ENCODE data around the gene HOXA1. TPM values are rescaled to one million over a fixed set of nuclear protein-coding genes. Genes with fewer than 3 reads are reported as not detected.

Gene HOXA1
- total RNA-seq, 4 donors from 2014 or later, result 0.33 to 1.5 (median 0.60) TPM

DNA sequence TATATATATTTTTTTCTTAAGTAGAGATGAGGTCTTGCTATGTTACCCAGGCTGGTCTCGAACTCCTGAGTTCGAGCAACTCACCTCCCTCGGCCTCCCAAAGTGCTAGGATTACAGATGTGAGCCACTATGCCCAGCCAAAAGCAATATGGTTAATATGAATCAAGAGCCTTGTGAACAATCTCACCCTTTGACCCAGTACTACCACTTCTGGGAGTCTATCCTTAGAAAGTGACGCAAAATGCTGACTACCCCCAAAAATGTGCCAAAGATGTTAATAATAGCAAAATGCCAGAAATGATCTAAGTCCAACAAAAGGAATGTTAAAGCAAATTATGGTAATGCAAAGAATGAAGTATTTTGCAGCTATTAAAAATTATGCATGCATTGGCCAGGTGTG, 44.3 kb downstream of the HOXA1 start:
- TF ChIP-seq, protein P1, sequence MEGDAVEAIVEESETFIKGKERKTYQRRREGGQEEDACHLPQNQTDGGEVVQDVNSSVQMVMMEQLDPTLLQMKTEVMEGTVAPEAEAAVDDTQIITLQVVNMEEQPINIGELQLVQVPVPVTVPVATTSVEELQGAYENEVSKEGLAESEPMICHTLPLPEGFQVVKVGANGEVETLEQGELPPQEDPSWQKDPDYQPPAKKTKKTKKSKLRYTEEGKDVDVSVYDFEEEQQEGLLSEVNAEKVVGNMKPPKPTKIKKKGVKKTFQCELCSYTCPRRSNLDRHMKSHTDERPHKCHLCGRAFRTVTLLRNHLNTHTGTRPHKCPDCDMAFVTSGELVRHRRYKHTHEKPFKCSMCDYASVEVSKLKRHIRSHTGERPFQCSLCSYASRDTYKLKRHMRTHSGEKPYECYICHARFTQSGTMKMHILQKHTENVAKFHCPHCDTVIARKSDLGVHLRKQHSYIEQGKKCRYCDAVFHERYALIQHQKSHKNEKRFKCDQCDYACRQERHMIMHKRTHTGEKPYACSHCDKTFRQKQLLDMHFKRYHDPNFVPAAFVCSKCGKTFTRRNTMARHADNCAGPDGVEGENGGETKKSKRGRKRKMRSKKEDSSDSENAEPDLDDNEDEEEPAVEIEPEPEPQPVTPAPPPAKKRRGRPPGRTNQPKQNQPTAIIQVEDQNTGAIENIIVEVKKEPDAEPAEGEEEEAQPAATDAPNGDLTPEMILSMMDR (IDR thresholded peaks at IDR 0.05; ENCODE audit: low read depth), result no peak

DNA sequence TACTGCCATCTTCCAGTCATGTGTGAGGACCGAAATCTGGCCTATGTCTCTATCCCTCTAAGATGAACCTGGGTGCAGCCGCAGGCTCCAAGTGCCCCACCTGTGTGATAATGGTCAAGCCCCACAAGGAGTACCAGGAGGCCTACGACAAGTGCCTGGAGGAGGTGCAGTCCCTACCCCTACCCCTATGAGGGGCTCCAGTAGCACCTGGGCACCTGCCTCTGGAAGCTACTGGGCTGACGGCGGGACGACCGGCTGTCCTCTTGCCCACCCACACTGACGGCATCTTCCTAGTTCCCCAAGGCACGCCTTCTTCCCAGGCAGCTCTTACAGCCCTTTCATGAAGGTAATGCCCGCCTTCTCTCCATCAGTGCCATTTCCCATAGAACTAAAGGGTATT, 47.4 kb downstream of the HOXA1 start:
- TF ChIP-seq, protein P1 (IDR thresholded peaks at IDR 0.05; ENCODE audit: low read depth), result no peak

DNA sequence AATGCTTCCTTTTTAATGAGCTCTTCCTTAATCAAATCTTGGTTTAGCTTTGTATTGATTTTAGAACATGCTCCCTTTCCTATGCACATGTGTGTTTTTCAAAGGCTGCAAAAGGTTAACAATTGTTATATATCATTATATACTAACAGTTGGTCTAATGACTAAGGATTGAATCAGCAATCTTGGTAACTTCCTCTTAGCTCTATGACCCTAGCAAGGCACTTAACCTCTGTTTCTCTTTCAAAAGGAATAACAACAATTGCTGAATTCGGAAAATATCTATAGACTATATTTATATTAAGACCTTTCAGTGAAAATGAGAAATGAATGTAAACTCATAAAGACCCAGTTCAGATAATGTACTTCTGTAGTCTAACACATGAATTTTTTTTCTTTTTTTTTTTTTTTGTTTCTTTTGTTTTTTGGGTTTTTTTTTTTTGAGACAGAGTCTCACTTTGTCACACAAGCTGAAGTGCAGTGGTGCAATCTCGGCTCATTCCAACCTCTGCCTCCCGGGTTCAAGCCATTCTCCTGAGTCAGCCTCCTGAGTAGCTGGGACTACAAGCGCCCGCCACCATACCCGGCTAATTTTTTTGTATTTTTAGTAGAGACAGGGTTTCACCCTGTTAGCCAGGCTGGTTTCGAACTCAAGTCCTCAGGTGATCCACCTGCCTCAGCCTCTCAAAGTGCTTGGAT, 48.8 kb downstream of the HOXA1 start:
- TF ChIP-seq, protein P1 (IDR thresholded peaks at IDR 0.05; ENCODE audit: low read depth), result no peak

Small RNA genes within 50 kb of the gene (small RNA-seq; reads per million reads assigned to genes)
- not detected for gene RF01977

Other genes with a start within 250 kb of the HOXA1 start
- gene SKAP2, start 231.4 kb downstream of the HOXA1 start, total RNA-seq, result 10 to 100 TPM; 27.5 to 45.2 (median 31.9) TPM
- 1 to 10 TPM in 1 of 4 donors, under 1 TPM in 2, not detected in 1; 0.51 to 1.7 (median 0.88) TPM for gene HOXA2, start 6.7 kb upstream of the HOXA1 start, total RNA-seq
- gene HOXA4, start 34.8 kb upstream of the HOXA1 start, total RNA-seq, result 1 to 10 TPM in 3 of 4 donors, not detected in 1; 1.2 to 2.4 (median 1.5) TPM
- 1 to 10 TPM; 2.9 to 6.4 (median 4.7) TPM for gene HOXA5, start 47.7 kb upstream of the HOXA1 start, total RNA-seq
- 1 to 10 TPM; 1.3 to 5.3 (median 2.8) TPM for gene HOXA6, start 51.8 kb upstream of the HOXA1 start, total RNA-seq
- gene HOXA3, start 56.6 kb upstream of the HOXA1 start, total RNA-seq, result 1 to 10 TPM; 3.4 to 3.9 (median 3.6) TPM
- gene HOXA7, start 60.7 kb upstream of the HOXA1 start, total RNA-seq, result 1 to 10 TPM; 2.8 to 4.3 (median 3.6) TPM
- 10 to 100 TPM in 1 of 4 donors, 1 to 10 TPM in 3; 5.4 to 10.9 (median 9.0) TPM for gene HOXA9, start 69.5 kb upstream of the HOXA1 start, total RNA-seq
- 10 to 100 TPM; 17.3 to 22.6 (median 20.9) TPM for gene HOXA10, start 78.3 kb upstream of the HOXA1 start, total RNA-seq
- gene HOXA11, start 89.2 kb upstream of the HOXA1 start, total RNA-seq, result 1 to 10 TPM; 1.8 to 4.1 (median 1.9) TPM
- gene HOXA13, start 104.1 kb upstream of the HOXA1 start, total RNA-seq, result under 1 TPM in 3 of 4 donors, not detected in 1; 0.44 to 0.68 (median 0.65) TPM
- not detected for gene EVX1, start 146.8 kb upstream of the HOXA1 start, total RNA-seq

Data from subcutaneous adipose tissue (tissue), 4 donors.